CD14-positive monocyte (primary cell): Measurements from ENCODE around the gene FRMD4A. TPM values are rescaled to one million over a fixed set of nuclear protein-coding genes. Genes with fewer than 3 reads are reported as not detected.

ENCODE experiments used
- DNase-seq, 3 donors: peaks; one replicate each; pipeline ENCODE4 v3.0.0-alpha.2; 2011 to 2022
- H2AFZ ChIP-seq: 2 replicates; pipeline ENCODE4 v1.6.0; 2012; ENCODE audit warnings: mild to moderate bottlenecking, low read depth, low read length, inconsistent platforms; ENCODE audit not compliant: insufficient read depth, poor library complexity, severe bottlenecking
- H3K27ac ChIP-seq, 2 donors: 1 replicate in 1 of 2; 2 replicates in 1 of 2; pipeline ENCODE4 v1.5.1; 2012 to 2013; ENCODE audit warnings: low read length in 2 of 2, control low read depth in 1 of 2, inconsistent platforms in 1 of 2, low read depth in 1 of 2, mild to moderate bottlenecking in 1 of 2
- H3K27me3 ChIP-seq, 2 donors: one replicate each; pipeline versions ENCODE4 v1.6.0 to v1.6.1; 2011 to 2013; ENCODE audit warnings: low read length in 2 of 2; ENCODE audit not compliant: control insufficient read depth in 2 of 2, insufficient read depth in 2 of 2
- H3K36me3 ChIP-seq, 2 donors: replicated peaks in 1 of 2; 1 replicate in 1 of 2; 2 replicates in 1 of 2; pipeline versions ENCODE4 v1.5.1 to v1.6.1; 2012 to 2013; ENCODE audit warnings: low read length in 2 of 2, control low read depth in 1 of 2, inconsistent platforms in 1 of 2, mild to moderate bottlenecking in 1 of 2; ENCODE audit not compliant: insufficient read depth in 2 of 2, control insufficient read depth in 1 of 2
- H3K4me1 ChIP-seq, 2 donors: 1 replicate in 1 of 2; 2 replicates in 1 of 2; pipeline versions ENCODE4 v1.5.1 to v1.6.1; 2012 to 2013; ENCODE audit warnings: low read length in 2 of 2, control low read depth in 1 of 2, inconsistent platforms in 1 of 2, mild to moderate bottlenecking in 1 of 2, moderate library complexity in 1 of 2; ENCODE audit not compliant: insufficient read depth in 2 of 2, control insufficient read depth in 1 of 2
- H3K4me2 ChIP-seq: replicated peaks from 2 replicates; pipeline ENCODE3; 2012; ENCODE audit warnings: low read length, moderate library complexity, mild to moderate bottlenecking; ENCODE audit not compliant: poor library complexity, severe bottlenecking; ENCODE audit errors: extremely low read depth
- H3K4me3 ChIP-seq, 3 experiments: fragments of 200-600 bp in 1 of 3; sonication (generic) in 1 of 3; replicated peaks in 1 of 3; 1 replicate in 2 of 3; 2 replicates in 1 of 3; pipeline ENCODE4 v1.5.1; 2011 to 2013; ENCODE audit warnings: low read length in 3 of 3, mild to moderate bottlenecking in 3 of 3, control low read depth in 2 of 3, low read depth in 2 of 3, inconsistent platforms in 1 of 3, moderate library complexity in 1 of 3
- H3K79me2 ChIP-seq: 2 replicates; pipeline ENCODE4 v1.6.0; 2012; ENCODE audit warnings: mild to moderate bottlenecking, control low read depth, inconsistent platforms, low read length, moderate library complexity; ENCODE audit not compliant: insufficient read depth
- H3K9ac ChIP-seq: 2 replicates; pipeline ENCODE4 v1.6.0; 2017; ENCODE audit warnings: low read length, mild to moderate bottlenecking; ENCODE audit not compliant: insufficient read depth, poor library complexity, severe bottlenecking
- H3K9me3 ChIP-seq, 2 donors: replicated peaks in 1 of 2; 1 replicate in 1 of 2; 2 replicates in 1 of 2; pipeline versions ENCODE4 v1.5.1 to v1.6.1; 2012 to 2013; ENCODE audit warnings: low read length in 2 of 2, control low read depth in 1 of 2; ENCODE audit not compliant: control insufficient read depth in 1 of 2, insufficient read depth in 1 of 2
- H4K20me1 ChIP-seq: 2 replicates; pipeline ENCODE4 v1.6.0; 2012; ENCODE audit warnings: mild to moderate bottlenecking, low read length, control low read depth, moderate library complexity; ENCODE audit not compliant: insufficient read depth
- H3K27ac Mint-ChIP-seq, 7 donors: one replicate each; pipeline ENCODE4 v1.8.0; 2020; ENCODE audit warnings: mild to moderate bottlenecking in 7 of 7, mixed read lengths in 7 of 7, moderate library complexity in 6 of 7, inconsistent platforms in 2 of 7
- H3K27me3 Mint-ChIP-seq, 3 donors: one replicate each; pipeline ENCODE4 v1.8.0; 2021 to 2022; ENCODE audit warnings: low read depth in 3 of 3, mild to moderate bottlenecking in 3 of 3, mixed read lengths in 3 of 3, moderate library complexity in 3 of 3, inconsistent platforms in 1 of 3
- H3K36me3 Mint-ChIP-seq, 2 donors: one replicate each; pipeline ENCODE4 v1.8.0; 2020; ENCODE audit warnings: mixed read lengths in 2 of 2, inconsistent platforms in 1 of 2, mild to moderate bottlenecking in 1 of 2
- H3K4me1 Mint-ChIP-seq: one replicate; pipeline ENCODE4 v1.8.0; 2020; ENCODE audit warnings: mild to moderate bottlenecking, mixed read lengths
- H3K4me3 Mint-ChIP-seq, 2 donors: one replicate each; pipeline ENCODE4 v1.8.0; 2020; ENCODE audit warnings: mild to moderate bottlenecking in 2 of 2, mixed read lengths in 2 of 2, moderate library complexity in 1 of 2
- H3K9me3 Mint-ChIP-seq, 7 donors: one replicate each; pipeline ENCODE4 v1.8.0; 2020 to 2022; ENCODE audit warnings: mixed read lengths in 7 of 7, mild to moderate bottlenecking in 6 of 7, moderate library complexity in 6 of 7, inconsistent platforms in 2 of 7
- WGBS: methylation state at CpG from one replicate; pipeline ENCODE4 v1.1.5; 2013; ENCODE audit warnings: missing lambda C conversion rate; ENCODE audit not compliant: insufficient coverage; 5-methylcytosine and 5-hydroxymethylcytosine counted together
- intact Hi-C, 2 donors: fragments of 100-400 bp; cut with micrococcal nuclease; formaldehyde crosslinking; loops; one replicate each; pipeline versions ENCODE4 v1.15.0 to v1.15.1; 2023
- polyA plus RNA-seq, 3 donors: library from polyadenylated mRNA; depleted of rRNA in 1 of 3; unstranded in 2 of 3; stranded (reverse) in 1 of 3; fragments of 300-500 nt in 2 of 3; fragments of >200 nt in 1 of 3; fragmentation: Illumina TruSeq in 2 of 3; gene quantifications; 1 replicate in 2 of 3; 2 replicates in 1 of 3; pipeline ENCODE4 v1.2.3, GENCODE V29; 2012 to 2021
- TF ChIP-seq, protein P1 (sequence below): fragments of 200-600 bp; IDR thresholded peaks from one replicate; pipeline ENCODE4 v1.8.0; 2022; ENCODE audit warnings: antibody characterized with exemption, mild to moderate bottlenecking

FRMD4A gene
- polyA plus RNA-seq, 3 donors = 0.12 TPM; not detected in 2

DNA sequence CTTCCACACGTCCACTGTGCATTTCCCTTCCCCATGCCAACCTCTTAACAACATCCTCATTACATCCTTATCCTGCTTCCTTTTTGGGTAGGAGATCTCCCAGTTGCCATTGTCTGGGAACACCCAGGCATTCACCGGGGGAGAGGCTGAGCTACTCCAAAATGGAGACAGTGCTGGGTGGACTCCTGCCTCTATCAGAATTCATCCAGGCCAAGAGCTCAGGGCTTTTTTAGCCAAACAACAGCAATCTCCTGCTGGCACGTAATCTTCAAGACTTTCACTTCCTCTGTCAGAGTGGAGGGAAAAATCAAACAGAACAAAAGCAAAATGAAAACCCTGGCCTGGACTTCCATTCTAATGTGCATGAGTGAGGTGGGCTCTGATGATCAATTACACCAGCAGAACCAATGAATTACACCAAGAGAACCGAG is 499.0 kb downstream of the FRMD4A start:
- Histone ChIP-seq H2AFZ (peak overlapping the region; percentile 75), H3K79me2 (no peaks in the 10 kb centered on the region), H3K4me3 (peak overlapping the region in 1 of 3 experiments; percentile 50), H4K20me1 (no peaks in the 10 kb centered on the region), H3K9me3 (no peaks in the 10 kb centered on the region), H3K9ac (no peak overlapping the region), H3K4me2 (peak overlapping the region; percentile 45), H3K4me1 (peaks cover 14 to 19% of the 10 kb centered on the region in 2 donors), H3K27ac (peak overlapping the region in 1 of 2 donors; percentile 78), H3K27me3 (no peaks in the 10 kb centered on the region), H3K36me3 (no peaks in the 10 kb centered on the region)
- H3K4me1 Mint-ChIP-seq = peaks cover 30% of the 10 kb centered on the region
- 47% methylated on average over 2 of the region's 4 CpGs for WGBS
- peaks cover 7 to 17% (median 13%) of the 10 kb centered on the region in 3 donors for H3K27me3 Mint-ChIP-seq
- intact Hi-C loops = loop anchor here in 1 of 2 donors (10.0 kb wide), 1 partner anchor 83 kb away; no protein-coding TSS in a partner anchor
- H3K9me3 Mint-ChIP-seq = peaks cover 0 to 6% (median 0%) of the 10 kb centered on the region in 7 donors
- TF ChIP-seq, protein P1, sequence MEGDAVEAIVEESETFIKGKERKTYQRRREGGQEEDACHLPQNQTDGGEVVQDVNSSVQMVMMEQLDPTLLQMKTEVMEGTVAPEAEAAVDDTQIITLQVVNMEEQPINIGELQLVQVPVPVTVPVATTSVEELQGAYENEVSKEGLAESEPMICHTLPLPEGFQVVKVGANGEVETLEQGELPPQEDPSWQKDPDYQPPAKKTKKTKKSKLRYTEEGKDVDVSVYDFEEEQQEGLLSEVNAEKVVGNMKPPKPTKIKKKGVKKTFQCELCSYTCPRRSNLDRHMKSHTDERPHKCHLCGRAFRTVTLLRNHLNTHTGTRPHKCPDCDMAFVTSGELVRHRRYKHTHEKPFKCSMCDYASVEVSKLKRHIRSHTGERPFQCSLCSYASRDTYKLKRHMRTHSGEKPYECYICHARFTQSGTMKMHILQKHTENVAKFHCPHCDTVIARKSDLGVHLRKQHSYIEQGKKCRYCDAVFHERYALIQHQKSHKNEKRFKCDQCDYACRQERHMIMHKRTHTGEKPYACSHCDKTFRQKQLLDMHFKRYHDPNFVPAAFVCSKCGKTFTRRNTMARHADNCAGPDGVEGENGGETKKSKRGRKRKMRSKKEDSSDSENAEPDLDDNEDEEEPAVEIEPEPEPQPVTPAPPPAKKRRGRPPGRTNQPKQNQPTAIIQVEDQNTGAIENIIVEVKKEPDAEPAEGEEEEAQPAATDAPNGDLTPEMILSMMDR = no peak
- peak; percentile 44 to 62 (median 55) for DNase-seq
- peak overlapping the region in 1 of 2 donors; percentile 87 for H3K4me3 Mint-ChIP-seq
- H3K27ac Mint-ChIP-seq = peak overlapping the region; percentile 82 to 96 (median 94)
- H3K36me3 Mint-ChIP-seq = no peaks in the 10 kb centered on the region

DNA sequence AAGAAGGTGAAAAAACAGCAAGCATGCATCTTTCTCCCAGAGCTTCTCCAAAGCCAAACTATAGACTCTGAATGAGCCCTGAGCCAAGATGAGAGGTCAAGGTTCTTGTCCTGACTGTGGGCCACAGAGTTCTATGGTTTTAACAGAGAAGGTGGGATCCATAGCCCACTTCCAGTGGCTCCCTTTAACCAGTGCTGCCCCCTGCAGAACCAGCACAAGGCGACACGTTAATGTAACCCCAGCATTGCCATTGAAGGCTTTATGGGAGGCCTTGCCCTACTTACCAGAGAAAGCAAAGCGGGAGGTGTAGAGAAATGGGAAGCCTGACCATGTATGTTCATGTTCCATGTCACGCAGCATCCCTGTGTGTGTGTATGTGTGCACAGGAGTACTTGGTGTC is 500.3 kb downstream of the FRMD4A start:
- H3K27ac ChIP-seq = no peak overlapping the region
- intact Hi-C loops = loop anchor here in 1 of 2 donors (10.0 kb wide), 1 partner anchor 84 kb away; no protein-coding TSS in a partner anchor
- Mint-ChIP-seq H3K27ac (no peak overlapping the region), H3K36me3 (no peaks in the 10 kb centered on the region), H3K9me3 (peaks cover 0 to 6% (median 0%) of the 10 kb centered on the region in 7 donors), H3K4me3 (no peak overlapping the region), H3K27me3 (peaks cover under 1 to 14% (median 12%) of the 10 kb centered on the region in 3 donors), H3K4me1 (peaks cover 30% of the 10 kb centered on the region)
- TF ChIP-seq, protein P1 = no peak
- no peak overlapping the region for H2AFZ ChIP-seq
- H3K9me3 ChIP-seq = no peaks in the 10 kb centered on the region
- H3K36me3 ChIP-seq = no peaks in the 10 kb centered on the region
- H3K4me1 ChIP-seq = peaks cover 14 to 19% of the 10 kb centered on the region in 2 donors
- 91% methylated on average over 3 of the region's 4 CpGs for WGBS
- no peak for DNase-seq
- no peaks in the 10 kb centered on the region for H3K27me3 ChIP-seq
- H3K4me3 ChIP-seq = no peak overlapping the region
- no peak overlapping the region for H3K9ac ChIP-seq
- no peak overlapping the region for H3K4me2 ChIP-seq
- H3K79me2 ChIP-seq = no peaks in the 10 kb centered on the region
- H4K20me1 ChIP-seq = no peaks in the 10 kb centered on the region
